K562 (cell line): Measurements from ENCODE around the gene CACNA1A.

Experiments
- HDAC2 ChIP-seq: fragments of 450-650 bp; IDR thresholded peaks from 2 replicates; pipeline ENCODE4 v1.6.1; 2016; ENCODE audit warnings: mild to moderate bottlenecking
- MTA1 ChIP-seq: fragments of 450-650 bp; IDR thresholded peaks from 2 replicates; pipeline ENCODE4 v1.6.1; 2017; ENCODE audit warnings: borderline replicate concordance
- RAD21 ChIP-seq, 2 experiments: fragments of 250-450 bp in 1 of 2; fragments of 450-650 bp in 1 of 2; sonication (Bioruptor Pico) in 1 of 2; formaldehyde crosslinking in 1 of 2; IDR thresholded peaks in 1 of 2; conservative IDR thresholded peaks in 1 of 2; 2 replicates each; pipeline versions ENCODE4 v1.4.0 to v1.8.0; 2020 to 2022; ENCODE audit warnings: mild to moderate bottlenecking in 2 of 2, moderate library complexity in 1 of 2
- ZBTB7A ChIP-seq: IDR thresholded peaks from 2 replicates; pipeline ENCODE4 v1.6.1; 2011; ENCODE audit warnings: low read depth, mild to moderate bottlenecking, low read length, moderate library complexity, borderline replicate concordance; ENCODE audit not compliant: control insufficient read depth
- TF ChIP-seq, protein P1 (sequence below): sonication (generic); formaldehyde crosslinking; IDR thresholded peaks from 2 replicates; pipeline ENCODE4 v1.8.1; 2023; ENCODE audit warnings: mild to moderate bottlenecking, missing genetic modification reagents, moderate library complexity
- TF ChIP-seq, protein P2 (sequence below): fragments of 250-450 bp; sonication (Bioruptor Pico); IDR thresholded peaks from 2 replicates; pipeline ENCODE4 v1.5.0; 2020; ENCODE audit warnings: mild to moderate bottlenecking, borderline replicate concordance
- TF ChIP-seq, protein P3 (sequence below), 3 experiments: IDR thresholded peaks in 2 of 3; conservative IDR thresholded peaks in 1 of 3; 2 replicates each; pipeline ENCODE4 v1.5.1; 2011 to 2012; ENCODE audit warnings: low read length in 3 of 3, mild to moderate bottlenecking in 3 of 3, control low read depth in 2 of 3, improper control_type of control experiment in 1 of 3, inconsistent platforms in 1 of 3, low read depth in 1 of 3, mixed read lengths in 1 of 3, moderate library complexity in 1 of 3; ENCODE audit not compliant: insufficient read depth in 2 of 3
- TF ChIP-seq, protein P4 (sequence below), 2 experiments: fragments of 450-650 bp in 1 of 2; sonication (generic) in 1 of 2; formaldehyde crosslinking in 1 of 2; IDR thresholded peaks in 1 of 2; conservative IDR thresholded peaks in 1 of 2; 2 replicates each; pipeline versions ENCODE4 v1.6.1 to v1.8.1; 2016 to 2023; ENCODE audit warnings: mild to moderate bottlenecking in 2 of 2, moderate library complexity in 2 of 2, inconsistent platforms in 1 of 2, missing genetic modification reagents in 1 of 2

DNA sequence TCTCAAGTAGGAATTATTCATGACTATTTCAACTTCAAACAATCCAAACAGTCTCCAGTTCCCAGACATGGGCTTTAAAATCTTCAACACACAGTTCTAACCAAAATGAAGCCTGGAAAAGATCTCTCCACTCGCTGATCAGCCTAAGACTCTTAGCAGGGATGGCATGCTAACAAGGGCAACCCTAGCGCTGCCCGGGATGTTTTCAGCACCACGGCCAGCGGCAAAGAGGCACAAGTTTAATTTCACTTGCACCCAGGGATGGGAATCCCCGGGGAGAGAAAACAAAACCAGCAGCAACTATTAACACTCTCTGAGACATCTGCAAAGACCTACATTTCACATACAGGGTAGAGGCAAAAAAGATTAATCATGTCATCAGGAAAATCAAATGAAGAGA is 43.0 kb downstream of the CACNA1A start:
- TF ChIP-seq, protein P1, sequence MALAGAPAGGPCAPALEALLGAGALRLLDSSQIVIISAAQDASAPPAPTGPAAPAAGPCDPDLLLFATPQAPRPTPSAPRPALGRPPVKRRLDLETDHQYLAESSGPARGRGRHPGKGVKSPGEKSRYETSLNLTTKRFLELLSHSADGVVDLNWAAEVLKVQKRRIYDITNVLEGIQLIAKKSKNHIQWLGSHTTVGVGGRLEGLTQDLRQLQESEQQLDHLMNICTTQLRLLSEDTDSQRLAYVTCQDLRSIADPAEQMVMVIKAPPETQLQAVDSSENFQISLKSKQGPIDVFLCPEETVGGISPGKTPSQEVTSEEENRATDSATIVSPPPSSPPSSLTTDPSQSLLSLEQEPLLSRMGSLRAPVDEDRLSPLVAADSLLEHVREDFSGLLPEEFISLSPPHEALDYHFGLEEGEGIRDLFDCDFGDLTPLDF (CRISPR knock-in tag): no peak
- TF ChIP-seq MTA1 (no peak), ZBTB7A (no peak), HDAC2 (no peak), RAD21 (CRISPR knock-in tag; conservative IDR thresholded peaks at IDR 0.05 in 1 of 2, IDR thresholded peaks at IDR 0.05 in 1 of 2) (no peak)
- TF ChIP-seq, protein P2, sequence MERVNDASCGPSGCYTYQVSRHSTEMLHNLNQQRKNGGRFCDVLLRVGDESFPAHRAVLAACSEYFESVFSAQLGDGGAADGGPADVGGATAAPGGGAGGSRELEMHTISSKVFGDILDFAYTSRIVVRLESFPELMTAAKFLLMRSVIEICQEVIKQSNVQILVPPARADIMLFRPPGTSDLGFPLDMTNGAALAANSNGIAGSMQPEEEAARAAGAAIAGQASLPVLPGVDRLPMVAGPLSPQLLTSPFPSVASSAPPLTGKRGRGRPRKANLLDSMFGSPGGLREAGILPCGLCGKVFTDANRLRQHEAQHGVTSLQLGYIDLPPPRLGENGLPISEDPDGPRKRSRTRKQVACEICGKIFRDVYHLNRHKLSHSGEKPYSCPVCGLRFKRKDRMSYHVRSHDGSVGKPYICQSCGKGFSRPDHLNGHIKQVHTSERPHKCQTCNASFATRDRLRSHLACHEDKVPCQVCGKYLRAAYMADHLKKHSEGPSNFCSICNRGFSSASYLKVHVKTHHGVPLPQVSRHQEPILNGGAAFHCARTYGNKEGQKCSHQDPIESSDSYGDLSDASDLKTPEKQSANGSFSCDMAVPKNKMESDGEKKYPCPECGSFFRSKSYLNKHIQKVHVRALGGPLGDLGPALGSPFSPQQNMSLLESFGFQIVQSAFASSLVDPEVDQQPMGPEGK (CRISPR knock-in tag): no peak
- TF ChIP-seq, protein P3, sequence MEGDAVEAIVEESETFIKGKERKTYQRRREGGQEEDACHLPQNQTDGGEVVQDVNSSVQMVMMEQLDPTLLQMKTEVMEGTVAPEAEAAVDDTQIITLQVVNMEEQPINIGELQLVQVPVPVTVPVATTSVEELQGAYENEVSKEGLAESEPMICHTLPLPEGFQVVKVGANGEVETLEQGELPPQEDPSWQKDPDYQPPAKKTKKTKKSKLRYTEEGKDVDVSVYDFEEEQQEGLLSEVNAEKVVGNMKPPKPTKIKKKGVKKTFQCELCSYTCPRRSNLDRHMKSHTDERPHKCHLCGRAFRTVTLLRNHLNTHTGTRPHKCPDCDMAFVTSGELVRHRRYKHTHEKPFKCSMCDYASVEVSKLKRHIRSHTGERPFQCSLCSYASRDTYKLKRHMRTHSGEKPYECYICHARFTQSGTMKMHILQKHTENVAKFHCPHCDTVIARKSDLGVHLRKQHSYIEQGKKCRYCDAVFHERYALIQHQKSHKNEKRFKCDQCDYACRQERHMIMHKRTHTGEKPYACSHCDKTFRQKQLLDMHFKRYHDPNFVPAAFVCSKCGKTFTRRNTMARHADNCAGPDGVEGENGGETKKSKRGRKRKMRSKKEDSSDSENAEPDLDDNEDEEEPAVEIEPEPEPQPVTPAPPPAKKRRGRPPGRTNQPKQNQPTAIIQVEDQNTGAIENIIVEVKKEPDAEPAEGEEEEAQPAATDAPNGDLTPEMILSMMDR (IDR thresholded peaks at IDR 0.05 in 2 of 3, conservative IDR thresholded peaks at IDR 0.05 in 1 of 3; ENCODE audit: insufficient read depth in 2 of 3, low read depth in 1 of 3, low read length in 3 of 3): no peak
- TF ChIP-seq, protein P4, sequence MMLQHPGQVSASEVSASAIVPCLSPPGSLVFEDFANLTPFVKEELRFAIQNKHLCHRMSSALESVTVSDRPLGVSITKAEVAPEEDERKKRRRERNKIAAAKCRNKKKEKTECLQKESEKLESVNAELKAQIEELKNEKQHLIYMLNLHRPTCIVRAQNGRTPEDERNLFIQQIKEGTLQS (IDR thresholded peaks at IDR 0.05): no peak
- TF ChIP-seq, protein P4 (CRISPR knock-in tag; conservative IDR thresholded peaks at IDR 0.05): no peak
